Right lobe of liver (tissue), 4 donors: ENCODE results near the gene ZNF615.

Source experiments
- CTCF ChIP-seq, 4 donors: fragments of 200-600 bp in 3 of 4; fragments of 450-650 bp in 1 of 4; IDR thresholded peaks; one replicate each; pipeline versions ENCODE4 v1.5.1 to v1.8.0; 2016 to 2022; ENCODE audit warnings: antibody characterized with exemption in 4 of 4, mild to moderate bottlenecking in 2 of 4
- POLR2A ChIP-seq: fragments of 450-650 bp; IDR thresholded peaks from one replicate; pipeline ENCODE4 v1.6.1; 2017; ENCODE audit warnings: antibody characterized with exemption, mild to moderate bottlenecking
- donor health status: DM: no; HTN: no; CAD: no.
- donor health status: DM: no; HTN: no; CAD: no.
- donor health status: DM: no; HTN: yes; CAD: no.

- TF ChIP-seq CTCF (IDR thresholded peaks at IDR 0.05) = no peak
- TF ChIP-seq POLR2A = no peak
Measured at GRCh38 chr19:51976852-51977251, 31.2 kb downstream of the ZNF615 start.
